DND-41 (cell line): ENCODE results near the gene DLGAP1.

Experiments used
- EZH2 ChIP-seq: IDR thresholded peaks from 3 replicates; pipeline ENCODE4 v1.6.1; 2012; ENCODE audit warnings: borderline replicate concordance, low read depth, mild to moderate bottlenecking, moderate library complexity, low read length, inconsistent platforms; ENCODE audit not compliant: severe bottlenecking
- TF ChIP-seq, protein P1 (sequence below): IDR thresholded peaks from 2 replicates; pipeline ENCODE4 v1.5.1; 2012; ENCODE audit warnings: borderline replicate concordance, low read length, moderate library complexity, mild to moderate bottlenecking; ENCODE audit not compliant: poor library complexity, severe bottlenecking; ENCODE audit errors: extremely low read depth

DNA sequence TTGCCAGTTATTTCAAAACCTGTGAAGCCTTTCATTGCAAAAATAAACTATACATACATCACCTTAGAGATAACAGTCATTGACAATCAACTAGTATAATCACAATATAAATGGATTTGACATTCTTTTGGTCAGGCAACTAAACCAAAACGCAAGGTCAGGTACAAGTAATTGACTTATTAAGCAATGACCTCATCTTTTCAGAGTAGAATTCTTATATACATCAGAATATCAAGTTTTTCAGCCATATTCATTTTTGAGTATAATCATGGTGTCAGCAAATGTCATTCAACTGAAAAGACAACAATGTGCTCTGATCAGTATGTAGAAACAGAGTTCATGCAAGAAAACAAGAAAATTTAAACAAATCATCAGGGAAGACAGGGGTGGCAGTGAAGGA lies 796.6 kb downstream of the DLGAP1 start:
- TF ChIP-seq, protein P1, sequence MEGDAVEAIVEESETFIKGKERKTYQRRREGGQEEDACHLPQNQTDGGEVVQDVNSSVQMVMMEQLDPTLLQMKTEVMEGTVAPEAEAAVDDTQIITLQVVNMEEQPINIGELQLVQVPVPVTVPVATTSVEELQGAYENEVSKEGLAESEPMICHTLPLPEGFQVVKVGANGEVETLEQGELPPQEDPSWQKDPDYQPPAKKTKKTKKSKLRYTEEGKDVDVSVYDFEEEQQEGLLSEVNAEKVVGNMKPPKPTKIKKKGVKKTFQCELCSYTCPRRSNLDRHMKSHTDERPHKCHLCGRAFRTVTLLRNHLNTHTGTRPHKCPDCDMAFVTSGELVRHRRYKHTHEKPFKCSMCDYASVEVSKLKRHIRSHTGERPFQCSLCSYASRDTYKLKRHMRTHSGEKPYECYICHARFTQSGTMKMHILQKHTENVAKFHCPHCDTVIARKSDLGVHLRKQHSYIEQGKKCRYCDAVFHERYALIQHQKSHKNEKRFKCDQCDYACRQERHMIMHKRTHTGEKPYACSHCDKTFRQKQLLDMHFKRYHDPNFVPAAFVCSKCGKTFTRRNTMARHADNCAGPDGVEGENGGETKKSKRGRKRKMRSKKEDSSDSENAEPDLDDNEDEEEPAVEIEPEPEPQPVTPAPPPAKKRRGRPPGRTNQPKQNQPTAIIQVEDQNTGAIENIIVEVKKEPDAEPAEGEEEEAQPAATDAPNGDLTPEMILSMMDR: no peak
- no peak for TF ChIP-seq EZH2
